GM21360 (cell line): ENCODE measurements around the gene EMID1.

Experiments used
- ATAC-seq: cut with Tn5 transposase; IDR thresholded peaks from one replicate; pipeline ENCODE4 v1.9.1; 2021; ENCODE audit warnings: mild to moderate bottlenecking, moderate library complexity; ENCODE audit not compliant: unreplicated experiment

Gene EMID1

GRCh38 chr22:29205594-29206371 lies at the start of gene EMID1:
EMID1 (plus strand) TSS chr22:29205896; CDS start chr22:29206039, 143 bp downstream.
- ATAC-seq: no peak

GRCh38 chr22:29155966-29156365 lies 49.7 kb upstream of the EMID1 start:
- no peak for ATAC-seq

DNA sequence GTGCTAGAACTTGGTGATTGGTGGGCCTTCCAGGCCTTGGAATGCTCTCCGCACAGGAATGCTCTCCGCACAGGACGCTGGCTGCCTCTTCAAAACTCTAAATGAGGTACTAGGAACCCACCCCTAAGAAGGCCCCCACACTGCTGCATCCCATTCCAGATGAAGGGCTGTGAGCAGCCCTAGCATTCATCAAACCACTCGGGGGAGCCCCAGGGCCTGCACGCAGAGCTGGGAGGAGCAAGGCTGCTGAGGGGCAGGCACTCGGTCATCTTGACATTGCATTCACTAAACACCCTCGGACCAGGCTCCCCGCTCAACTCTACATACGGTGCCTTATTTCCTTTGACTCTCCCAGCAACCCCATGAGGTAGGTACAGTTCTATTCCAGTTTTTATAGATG lies 49.2 kb upstream of the EMID1 start:
- ATAC-seq: no peak

DNA sequence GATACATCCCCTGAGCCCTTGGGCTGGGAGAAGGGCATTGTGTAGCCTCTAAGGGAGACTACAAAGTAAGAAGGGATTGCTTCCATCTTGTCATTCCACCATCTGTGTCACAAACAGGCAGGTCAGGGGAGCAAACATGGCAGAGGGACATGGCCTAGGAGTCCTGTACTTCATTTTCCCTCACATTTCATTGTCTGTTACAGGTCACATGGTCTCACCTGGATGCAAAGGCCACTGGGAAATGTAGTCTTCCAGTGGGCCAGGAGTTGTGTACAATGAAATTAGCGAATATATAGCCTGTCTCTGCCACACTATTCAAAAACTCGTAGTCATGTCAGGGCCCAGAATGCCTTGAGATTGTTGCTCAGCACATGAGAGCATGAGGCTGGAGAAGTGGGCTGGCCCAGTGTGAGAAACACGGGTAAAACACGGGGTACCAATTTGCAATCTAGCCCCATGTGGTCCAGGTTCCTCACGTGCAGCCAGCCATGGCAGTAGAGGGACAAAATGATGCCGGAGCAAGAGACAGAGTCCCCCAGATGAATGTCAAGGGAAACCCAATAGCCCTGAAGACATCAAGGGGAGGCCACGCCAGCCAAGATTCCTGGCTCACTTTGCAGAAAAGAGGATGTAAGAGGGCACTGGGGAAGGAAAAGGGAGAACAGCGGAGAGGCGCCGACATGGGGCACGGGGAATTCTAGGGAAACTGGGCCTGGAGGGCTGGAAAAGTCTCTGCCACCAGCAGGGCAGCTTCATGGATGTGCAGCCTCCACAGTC lies 47.7 kb upstream of the EMID1 start:
- ATAC-seq: no peak

GRCh38 chr22:29158546-29158945 lies 47.1 kb upstream of the EMID1 start:
- no peak for ATAC-seq

DNA sequence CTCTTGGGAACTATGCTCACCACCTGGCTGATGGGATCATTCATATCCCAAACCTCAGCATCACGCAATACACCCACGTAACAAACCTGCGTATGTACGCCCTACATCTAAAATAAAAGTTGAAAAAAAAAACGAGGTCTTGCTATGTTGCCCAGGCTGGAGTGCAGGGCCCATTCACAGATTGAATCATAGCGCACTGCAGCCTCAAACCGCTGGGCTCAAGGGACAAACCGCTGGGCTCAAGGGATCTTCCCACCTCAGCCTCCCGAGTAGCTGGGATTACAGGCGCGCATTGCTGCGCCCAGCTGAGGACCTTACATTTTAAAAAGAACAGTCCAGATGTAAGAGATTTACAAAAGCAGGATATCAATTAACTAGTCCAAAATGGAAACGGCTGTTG lies 41.9 kb upstream of the EMID1 start:
- ATAC-seq: no peak

DNA sequence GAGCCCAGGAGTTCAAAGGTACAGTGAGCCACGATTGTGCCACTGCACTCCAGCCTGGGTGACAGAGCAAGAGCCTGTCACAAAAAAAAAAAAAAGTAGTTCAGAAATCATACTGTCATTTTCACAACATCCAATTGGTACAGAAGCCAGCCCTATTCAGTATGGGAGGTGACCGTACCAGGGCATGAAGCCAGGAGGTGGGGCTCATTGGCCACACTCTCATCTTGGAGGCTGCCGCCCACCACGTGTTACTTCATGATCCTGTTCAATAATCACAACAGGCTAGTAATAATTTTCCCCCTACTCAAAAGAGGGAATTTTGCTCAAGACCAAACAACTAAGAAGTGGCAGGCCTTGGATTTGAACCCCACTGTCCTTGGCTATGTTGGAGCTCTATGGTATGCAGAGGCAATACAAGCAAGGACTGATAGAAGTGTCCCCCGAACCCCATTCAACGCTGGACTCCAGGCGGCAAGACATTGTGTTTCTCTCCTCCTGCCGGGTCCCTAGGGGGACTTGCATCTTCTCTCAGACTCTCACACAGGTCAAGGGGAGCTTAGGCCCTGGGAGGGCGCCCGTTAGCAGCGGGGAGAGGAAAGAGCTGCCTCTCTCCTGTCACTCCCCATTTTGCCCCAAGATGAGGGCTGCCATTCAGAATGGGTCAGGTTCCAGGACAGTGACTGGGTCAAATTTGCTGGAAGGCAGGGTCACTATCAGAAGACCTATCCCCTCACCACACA lies 40.2 kb upstream of the EMID1 start:
- ATAC-seq: no peak

- ATAC-seq: no peak
Measured at GRCh38 chr22:29166180-29166579, 39.5 kb upstream of the EMID1 start.

- ATAC-seq: peak; percentile 90
Measured at GRCh38 chr22:29167032-29167911, 38.4 kb upstream of the EMID1 start.

DNA sequence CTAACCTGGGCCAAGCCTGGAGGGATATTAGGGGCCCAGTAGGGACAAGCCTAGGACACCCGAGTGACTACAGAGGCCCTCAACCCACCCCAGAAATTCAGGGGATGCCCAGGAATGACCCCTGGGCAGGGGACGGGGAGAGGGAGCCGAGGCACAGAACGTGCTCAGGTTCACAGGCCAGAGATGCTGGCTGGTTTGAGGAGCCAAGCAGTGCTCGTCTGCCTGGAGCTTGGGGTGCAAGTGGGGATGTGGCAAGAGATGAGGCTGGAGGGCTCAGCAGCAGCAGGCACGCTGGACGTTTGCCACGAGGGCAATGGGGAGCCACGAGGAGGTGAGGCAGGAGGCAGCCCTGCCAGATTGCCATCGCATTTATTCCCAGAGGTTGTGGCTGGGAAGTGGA lies 34.0 kb upstream of the EMID1 start:
- no peak for ATAC-seq

- no peak for ATAC-seq
Measured at GRCh38 chr22:29172216-29172615, 33.5 kb upstream of the EMID1 start.

DNA sequence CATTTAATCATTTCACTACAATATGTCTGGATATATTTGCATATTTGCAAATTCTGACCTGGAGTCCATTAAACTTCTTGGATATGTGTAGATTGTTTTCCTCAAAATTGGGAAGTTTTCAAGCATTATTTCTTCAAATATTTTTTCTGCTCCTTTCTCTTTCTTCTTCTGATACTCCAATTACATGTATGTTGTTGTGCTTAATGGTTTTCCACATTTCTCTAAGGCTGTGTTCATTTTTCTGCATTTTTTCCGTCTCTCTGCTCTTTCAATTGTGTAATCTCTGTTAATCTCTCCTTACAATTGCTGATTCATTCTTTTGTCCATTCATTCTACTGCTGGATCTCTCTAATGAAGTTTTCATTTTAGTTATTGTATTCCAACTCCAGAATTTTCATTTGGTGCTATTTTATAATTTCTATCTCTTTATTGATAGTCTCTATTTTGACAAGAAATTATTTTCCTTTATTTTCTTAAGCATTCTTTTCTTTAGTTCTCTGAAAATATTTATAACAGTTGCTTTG lies 30.3 kb upstream of the EMID1 start:
- ATAC-seq: no peak

DNA sequence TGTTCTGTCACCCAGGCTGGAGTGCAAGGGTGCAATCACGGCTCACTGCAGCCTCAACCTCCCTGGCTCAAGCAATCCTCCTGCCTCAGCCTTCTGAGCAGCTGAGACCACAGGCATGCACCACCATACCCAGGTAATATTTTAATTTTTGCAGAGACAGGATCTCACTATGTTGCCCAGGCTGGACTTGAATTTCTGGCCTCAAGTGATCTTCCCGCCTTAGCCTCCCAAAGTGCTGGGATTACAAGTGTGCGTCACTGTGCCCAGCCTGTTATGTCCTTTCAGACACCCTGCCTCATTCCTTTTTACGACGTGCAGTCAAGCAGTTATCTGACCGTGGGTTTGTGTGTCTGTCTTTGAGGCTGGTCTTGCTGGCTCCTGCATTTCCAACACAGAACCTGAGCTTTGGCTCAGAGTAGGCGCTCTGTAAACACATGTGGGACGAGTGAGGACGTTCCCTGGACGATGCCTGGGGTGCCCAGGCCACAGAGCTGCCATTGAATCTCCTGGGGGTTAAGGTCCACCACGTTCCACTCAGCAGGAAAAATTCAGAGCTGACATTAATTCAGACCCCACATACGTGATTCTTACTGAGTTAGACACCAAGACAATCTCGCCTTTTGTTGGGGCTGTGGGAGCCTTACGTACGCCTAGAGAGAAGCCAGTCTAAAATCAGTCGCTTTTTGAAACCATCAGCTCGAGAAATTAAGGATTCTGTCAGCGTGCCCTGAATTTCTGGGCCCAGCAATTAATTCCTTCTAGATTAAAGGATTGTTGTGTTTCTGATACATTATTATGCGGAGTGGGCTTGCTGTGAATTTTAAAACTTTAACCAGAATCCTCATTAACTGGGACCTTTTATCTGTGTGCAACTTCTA lies 21.5 kb upstream of the EMID1 start:
- no peak for ATAC-seq

- no peak for ATAC-seq
Measured at GRCh38 chr22:29184849-29185490, 20.7 kb upstream of the EMID1 start.

DNA sequence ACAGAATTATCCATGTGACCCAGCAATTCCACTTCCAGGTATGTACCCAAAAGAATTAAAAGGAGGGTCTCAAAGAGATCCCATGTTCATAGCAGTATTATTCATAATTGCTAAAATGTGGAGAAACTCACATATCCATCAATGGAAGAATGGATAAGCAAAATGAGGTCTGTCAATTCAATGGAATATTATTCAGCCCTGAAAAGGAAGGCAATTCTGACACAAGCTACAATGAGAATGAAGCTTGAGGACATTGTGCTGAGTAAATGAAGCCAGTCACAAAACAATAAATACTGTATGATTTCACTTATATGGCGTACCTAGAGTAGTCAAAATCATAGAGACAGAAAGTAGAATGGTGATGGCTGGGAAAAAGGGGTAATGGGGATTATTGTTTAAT lies 19.4 kb upstream of the EMID1 start:
- ATAC-seq: no peak

DNA sequence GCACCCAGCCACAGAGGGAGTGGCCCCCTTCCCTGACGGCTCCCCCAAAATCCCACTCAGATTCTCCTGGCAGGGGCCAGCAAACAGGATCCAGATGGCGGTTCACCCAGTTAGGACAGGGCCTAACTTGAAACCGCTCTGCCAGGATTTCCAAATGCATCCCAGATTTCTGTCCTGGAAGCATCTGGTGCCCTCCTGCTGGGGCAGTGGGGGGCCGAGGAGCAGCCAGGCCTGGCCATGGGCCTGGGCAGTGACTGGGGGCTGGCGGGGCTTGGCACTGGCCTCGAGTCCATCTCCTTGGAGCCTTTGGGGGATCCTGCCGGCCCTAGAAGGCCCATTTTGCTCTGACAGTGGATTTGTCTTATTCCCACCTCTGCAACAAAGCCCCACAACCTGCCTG lies 17.9 kb upstream of the EMID1 start:
- ATAC-seq: no peak

DNA sequence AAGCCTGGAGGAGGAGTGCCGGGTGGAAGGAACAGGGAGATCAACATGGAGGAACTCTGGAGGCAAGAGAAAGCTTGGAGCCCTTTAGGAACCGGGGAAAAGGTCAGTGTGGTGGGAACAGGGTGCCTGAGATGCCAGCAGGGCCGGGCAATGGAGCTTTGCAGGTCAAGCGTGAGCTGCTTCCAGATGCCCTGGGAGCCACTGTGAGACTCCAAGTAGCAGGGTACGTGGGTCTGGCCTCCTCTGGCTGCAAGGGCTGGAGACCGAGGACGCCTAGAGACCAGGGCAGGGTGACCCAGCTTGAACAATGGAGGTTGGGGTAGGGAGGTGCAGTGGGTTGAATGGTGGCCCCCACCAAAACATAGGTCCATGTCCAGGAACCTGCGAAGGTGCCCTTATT lies 15.6 kb upstream of the EMID1 start:
- no peak for ATAC-seq

- no peak for ATAC-seq
Measured at GRCh38 chr22:29190918-29191317, 14.8 kb upstream of the EMID1 start.

- no peak for ATAC-seq
Measured at GRCh38 chr22:29193021-29193420, 12.7 kb upstream of the EMID1 start.
